Lung (tissue), 12 donors: ENCODE measurements around the gene CCDC17. TPM values are rescaled to one million over a fixed set of nuclear protein-coding genes. Genes with fewer than 3 reads are reported as not detected.

Experiments
- ATAC-seq: fragments of 200-7000 bp; cut with Tn5 transposase; one replicate; pipeline ENCODE4 v1.9.1; 2020; ENCODE audit warnings: moderate number of reproducible peaks; ENCODE audit not compliant: insufficient read depth, low FRiP score
- DNase-seq, 3 donors: peaks; one replicate each; pipeline ENCODE4 v3.0.0-alpha.2; 2013 to 2017
- H3K27ac ChIP-seq, 2 donors: one replicate each; pipeline ENCODE4 v1.5.1; 2013; ENCODE audit warnings: mild to moderate bottlenecking in 2 of 2, moderate library complexity in 2 of 2, control low read depth in 1 of 2, inconsistent platforms in 1 of 2, low read depth in 1 of 2, low read length in 1 of 2
- H3K27me3 ChIP-seq, 3 donors: one replicate each; pipeline ENCODE4 v1.5.1; 2013; ENCODE audit warnings: low read length in 2 of 3; ENCODE audit not compliant: control insufficient read depth in 3 of 3, insufficient read depth in 3 of 3
- H3K36me3 ChIP-seq, 4 donors: one replicate each; pipeline ENCODE4 v1.5.1; 2013; ENCODE audit warnings: low read length in 4 of 4, mild to moderate bottlenecking in 1 of 4, moderate library complexity in 1 of 4; ENCODE audit not compliant: control insufficient read depth in 4 of 4, insufficient read depth in 4 of 4
- H3K4me1 ChIP-seq, 5 donors: one replicate each; pipeline ENCODE4 v1.5.1; 2013; ENCODE audit warnings: low read length in 5 of 5, mild to moderate bottlenecking in 2 of 5, moderate library complexity in 1 of 5; ENCODE audit not compliant: control insufficient read depth in 5 of 5, insufficient read depth in 5 of 5
- H3K4me3 ChIP-seq: one replicate; pipeline ENCODE4 v1.5.1; 2013; ENCODE audit warnings: mild to moderate bottlenecking, control low read depth, moderate library complexity
- H3K9ac ChIP-seq, 2 donors: one replicate each; pipeline ENCODE4 v1.5.1; 2013; ENCODE audit warnings: low read length in 2 of 2, control low read depth in 1 of 2; ENCODE audit not compliant: insufficient read depth in 1 of 2
- H3K9me3 ChIP-seq, 4 donors: one replicate each; pipeline ENCODE4 v1.5.1; 2013; ENCODE audit warnings: low read length in 3 of 4, mild to moderate bottlenecking in 1 of 4, moderate library complexity in 1 of 4; ENCODE audit not compliant: control insufficient read depth in 4 of 4, insufficient read depth in 3 of 4
- CTCF ChIP-seq: IDR thresholded peaks from 2 replicates; pipeline ENCODE4 v1.5.1; 2012; ENCODE audit warnings: mild to moderate bottlenecking; ENCODE audit errors: control extremely low read depth, extremely low read depth
- WGBS, 2 donors: extraction: QIAGEN DNeasy Blood & Tissue Kit; methylation state at CpG; one replicate each; pipeline ENCODE4 v1.1.7; 2013; 5-methylcytosine and 5-hydroxymethylcytosine counted together
- polyA plus RNA-seq, 2 donors: library from polyadenylated mRNA; stranded (reverse); fragments of 200-250 nt; gene quantifications; one replicate each; pipeline ENCODE4 v1.2.1, GENCODE V29; 2013
- total RNA-seq, 2 donors: library from RNA; depleted of rRNA in 1 of 2; stranded (reverse); fragments of >200 nt in 1 of 2; gene quantifications; one replicate each; pipeline ENCODE4 v1.2.1, GENCODE V29; 2014 to 2021
- donor health status: control.
- donor health status: control.
- donor health status: Bipolar disorder and iron deficiency.
- donor health status: healthy.
- donor health status: DM: yes; HTN: yes; CAD: no.

The CCDC17 gene
- total and polyA plus RNA-seq, 4 donors: 10.1 to 53.7 (median 22.7) TPM

- no peak for ATAC-seq
- 98% methylated on average over 4 of the region's 4 CpGs for WGBS, 2 donors
- Histone ChIP-seq H3K9me3 (no peaks in the 10 kb centered on the region), H3K9ac (no peak overlapping the region), H3K27me3 (no peaks in the 10 kb centered on the region), H3K4me3 (no peak overlapping the region), H3K36me3 (no peaks in the 10 kb centered on the region), H3K4me1 (peaks cover 0 to 32% (median 0%) of the 10 kb centered on the region in 5 donors), H3K27ac (no peak overlapping the region)
- DNase-seq: no peak
- no peak for TF ChIP-seq CTCF
Observed at GRCh38 chr1:45668526-45668925, 44.7 kb upstream of the CCDC17 start.

- no peak for TF ChIP-seq CTCF
- Histone ChIP-seq H3K4me3 (no peak overlapping the region), H3K9ac (no peak overlapping the region), H3K27ac (no peak overlapping the region), H3K36me3 (no peaks in the 10 kb centered on the region), H3K4me1 (peaks cover 0 to 24% (median 0%) of the 10 kb centered on the region in 5 donors), H3K9me3 (no peaks in the 10 kb centered on the region), H3K27me3 (no peaks in the 10 kb centered on the region)
- DNase-seq (no peak), ATAC-seq (no peak)
- 65 to 83% methylated on average over 8 of the region's 8 CpGs for WGBS, 2 donors
Observed at GRCh38 chr1:45667321-45668111, 43.7 kb upstream of the CCDC17 start.

- ATAC-seq: no peak
- 68 to 93% methylated on average over 2 of the region's 2 CpGs for WGBS, 2 donors
- no peak for TF ChIP-seq CTCF
Observed at GRCh38 chr1:45666836-45667235, 43.0 kb upstream of the CCDC17 start.

More at GRCh38 chr1:45666836-45667235, 43.0 kb upstream of the CCDC17 start:
- Histone ChIP-seq H3K27me3 (no peaks in the 10 kb centered on the region), H3K27ac (no peak overlapping the region), H3K4me1 (peaks cover 0 to 22% (median 0%) of the 10 kb centered on the region in 5 donors), H3K9ac (no peak overlapping the region), H3K9me3 (no peaks in the 10 kb centered on the region), H3K4me3 (no peak overlapping the region), H3K36me3 (no peaks in the 10 kb centered on the region)
- DNase-seq: no peak
